ENCODE results near the gene MIOX. TPM values are rescaled to one million over a fixed set of nuclear protein-coding genes. Genes with fewer than 3 reads are reported as not detected.

Gene MIOX
- total and polyA plus RNA-seq, 9 of the 15 experiments (the other 6 are each of a cell fraction or from before 2014, with no cell fraction given), result 0.08 TPM; not detected in 8

DNA sequence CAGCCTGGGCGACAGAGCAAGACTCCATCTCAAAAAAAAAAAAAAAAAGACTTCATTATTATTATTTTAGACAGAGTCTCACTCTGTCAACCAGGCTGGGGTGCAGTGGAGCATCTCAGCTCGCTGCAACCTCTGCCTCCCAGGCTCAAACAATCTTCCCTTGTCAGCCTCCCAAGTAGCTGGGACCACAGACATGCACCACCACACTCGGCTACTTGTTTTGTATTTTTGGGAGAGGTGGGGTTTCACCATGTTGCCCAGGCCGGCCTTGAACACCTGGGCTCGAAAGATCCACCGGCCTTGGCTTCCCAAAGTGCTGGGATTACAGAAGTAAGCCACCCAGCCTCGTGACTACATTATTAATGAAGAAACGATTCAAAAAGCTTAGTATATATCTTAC, 48.5 kb downstream of the MIOX start:
- DNase-seq (ENCODE audit: extremely low read depth in 1 of 4, low spot score in 3 of 4) (no peak), FAIRE-seq (no peak), ATAC-seq (no peak)
- ChIA-PET POLR2A (interaction anchor here (0.5 kb wide), 1 partner anchor 704 kb away, joined by 3 read pairs; no protein-coding TSS in a partner anchor), CTCF (ENCODE audit: low intra/inter-chr PET ratio) (no interaction called here)
- H3K4me1 ChIP-seq (replicated peaks in 1 of 2; ENCODE audit: control insufficient read depth in 2 of 2, insufficient read depth in 2 of 2, low read length in 2 of 2), result peaks cover 19 to 35% of the 10 kb centered on the region in 2 experiments; a peak in 4 of 5 replicates
- no peak for TF ChIP-seq TBP (optimal IDR thresholded peaks at IDR 0.05; ENCODE audit: low read depth, low read length)
- no peak for TF ChIP-seq ILF3 (IDR thresholded peaks at IDR 0.05; ENCODE audit: borderline replicate concordance)
- no peak for TF ChIP-seq XRCC3 (IDR thresholded peaks at IDR 0.05)
- no peak for TF ChIP-seq MLLT1 (IDR thresholded peaks at IDR 0.05)
- no peak for TF ChIP-seq ZNF655 (CRISPR knock-in tag; IDR thresholded peaks at IDR 0.05)
- TF ChIP-seq ZFX (CRISPR knock-in tag; IDR thresholded peaks at IDR 0.05), result no peak
- TF ChIP-seq ZNF668 (CRISPR knock-in tag; IDR thresholded peaks at IDR 0.05), result no peak
- TF ChIP-seq JUND (IDR thresholded peaks at IDR 0.05; ENCODE audit: borderline replicate concordance, low read depth, low read length), result no peak
- TF ChIP-seq JUND (tag; IDR thresholded peaks at IDR 0.05; ENCODE audit: borderline replicate concordance, low read depth, low read length), result no peak
- no peak for TF ChIP-seq GTF2F1 (IDR thresholded peaks at IDR 0.05; ENCODE audit: low read depth, low read length)
- TF ChIP-seq ZNF551 (CRISPR knock-in tag; IDR thresholded peaks at IDR 0.05), result no peak
- no peak for TF ChIP-seq ZNF347 (CRISPR knock-in tag; IDR thresholded peaks at IDR 0.05; ENCODE audit: low read depth)
- TF ChIP-seq ZNF57 (CRISPR knock-in tag; IDR thresholded peaks at IDR 0.05), result no peak
- TF ChIP-seq COPS2 (conservative IDR thresholded peaks at IDR 0.05), result no peak
- no peak for TF ChIP-seq RB1 (IDR thresholded peaks at IDR 0.05; ENCODE audit: low read depth)
- TF ChIP-seq ZFPM2 (CRISPR knock-in tag; IDR thresholded peaks at IDR 0.05), result no peak
- TF ChIP-seq ARID3A (IDR thresholded peaks at IDR 0.05; ENCODE audit: borderline replicate concordance, low read depth, low read length), result no peak
- TF ChIP-seq ZNF778 (CRISPR knock-in tag; IDR thresholded peaks at IDR 0.05), result no peak
- BruUV-seq (replicated peaks), result no TSS peak
- no peaks in the 10 kb centered on the region for H3K79me2 ChIP-seq (ENCODE audit: control insufficient read depth, insufficient read depth, low read length)
- H3K9me3 ChIP-seq (replicated peaks; ENCODE audit: control insufficient read depth, insufficient read depth, low read depth, low read length), result 0 out of 2 replicates have a peak, but pooled peaks cover 2% of the 10 kb centered on the region
- H2AFZ ChIP-seq (ENCODE audit: low read depth, low read length), result no peak overlapping the region
- WGBS (ENCODE audit: insufficient coverage, low coverage, missing lambda C conversion rate), result 71% methylated on average over 6 of the region's 8 CpGs
- intact Hi-C loops (cut with micrococcal nuclease) (no loop called here), in situ Hi-C loops (cut with MboI) (no loop called here)
- H3K9me1 ChIP-seq (ENCODE audit: control insufficient read depth, insufficient read depth, low read length), result no peaks in the 10 kb centered on the region
- H3K9ac ChIP-seq (ENCODE audit: insufficient read depth in 1 of 2, low read depth in 2 of 2, low read length in 2 of 2), result no peak overlapping the region
- no peak overlapping the region for H3K4me3 ChIP-seq
- H3K36me3 ChIP-seq (ENCODE audit: control insufficient read depth, insufficient read depth, low read length), result no peaks in the 10 kb centered on the region
- H3K27ac ChIP-seq (ENCODE audit: extremely low read depth, low read depth, low read length), result no peak overlapping the region
- H3K27me3 ChIP-seq (ENCODE audit: control insufficient read depth in 2 of 2, insufficient read depth in 2 of 2, low read length in 2 of 2), result no peaks in the 10 kb centered on the region
- H3K4me2 ChIP-seq (ENCODE audit: insufficient read depth, low read length), result no peak overlapping the region
- H4K20me1 ChIP-seq (replicated peaks; ENCODE audit: control insufficient read depth, insufficient read depth, low read length), result no peaks in the 10 kb centered on the region
